Pancreas (tissue), 10 donors: ENCODE data around the gene EMSY. TPM values are rescaled to one million over a fixed set of nuclear protein-coding genes. Genes with fewer than 3 reads are reported as not detected.
A peak's percentile ranks its signal among the peaks of the same experiment; 100 is the strongest.

Experiments
- ATAC-seq, 4 donors: fragments of 200-7000 bp; cut with Tn5 transposase; one replicate each; pipeline versions ENCODE4 v1.8.0 to v1.9.1; 2020; ENCODE audit warnings: mild to moderate bottlenecking in 4 of 4, moderate library complexity in 4 of 4
- DNase-seq, 6 donors: peaks; one replicate each; pipeline ENCODE4 v3.0.0-alpha.2; 2020
- FAIRE-seq: peaks from 2 replicates; lab custom pipeline; 2012; peaks lifted over from hg19 to GRCh38; lab: Jason Lieb, UNC
- H3K27ac ChIP-seq, 4 donors: fragments of 200-600 bp; sonication (generic); 1 replicate in 3 of 4; 2 replicates in 1 of 4; pipeline versions ENCODE4 v1.5.0 to v1.8.0; 2020
- H3K27me3 ChIP-seq, 4 donors: fragments of 200-600 bp; one replicate each; pipeline ENCODE4 v1.8.0; 2021
- H3K36me3 ChIP-seq, 3 donors: fragments of 200-600 bp; sonication (generic) in 1 of 3; one replicate each; pipeline versions ENCODE4 v1.5.0 to v1.8.0; 2020 to 2021
- H3K4me1 ChIP-seq, 3 donors: fragments of 200-600 bp; one replicate each; pipeline ENCODE4 v1.8.0; 2021
- H3K4me3 ChIP-seq, 4 donors: fragments of 200-600 bp; sonication (generic) in 2 of 4; one replicate each; pipeline versions ENCODE4 v1.5.0 to v1.8.0; 2020 to 2021
- H3K9me3 ChIP-seq, 4 donors: fragments of 200-600 bp; one replicate each; pipeline ENCODE4 v1.8.0; 2021
- CTCF ChIP-seq, 4 donors: fragments of 200-600 bp; sonication (generic) in 3 of 4; IDR thresholded peaks; one replicate each; pipeline versions ENCODE4 v1.5.0 to v1.8.0; 2021; ENCODE audit warnings: antibody characterized with exemption in 4 of 4
- WGBS, 2 donors: extraction: QIAGEN DNeasy Blood & Tissue Kit; methylation state at CpG; one replicate each; pipeline ENCODE4 v1.1.7; 2013; 5-methylcytosine and 5-hydroxymethylcytosine counted together
- intact Hi-C, 3 donors: fragments of 100-400 bp; cut with DNase I; formaldehyde crosslinking; loops; one replicate each; pipeline versions ENCODE4 v1.11.1 to v1.14.2; 2022
- polyA plus RNA-seq, 2 donors: library from polyadenylated mRNA; stranded (reverse); fragments of 200-250 nt; gene quantifications; one replicate each; pipeline ENCODE4 v1.2.3, GENCODE V29; 2013
- total RNA-seq, 6 donors: library from RNA; stranded (reverse); fragmentation: NEBNext Ultra II Directional in 4 of 6; extraction: Animal tissue kit (Norgen Biotek cat#: 25700) in 4 of 6; gene quantifications; one replicate each; pipeline versions ENCODE4 v1.2.1 to v1.2.4, GENCODE V29; 2021 to 2023
- donor health status: healthy with polysubstance abuse.
- donor health status: DM: no; HTN: no; CAD: no; lungs with moderate emphysema.
- donor health status: DM: no; HTN: no; CAD: no.
- donor health status: control.
- donor health status: control.
- donor health status: Bipolar disorder and iron deficiency.
- donor health status: DM: yes; HTN: yes; CAD: no.
- donor health status: DM: no; HTN: no; CAD: no.
- donor health status: DM: no; HTN: no; CAD: no.
- donor health status: DM: yes; HTN: yes; CAD: no.

The EMSY gene
- total and polyA plus RNA-seq, 8 donors, result 4.6 to 14.0 (median 7.0) TPM

GRCh38 chr11:76523786-76524436 lies 79.1 kb downstream of the EMSY start:
- 96 to 97% methylated on average over 2 of the region's 2 CpGs for WGBS, 2 donors
- H3K9me3 ChIP-seq, result no peaks in the 10 kb centered on the region
- intact Hi-C loops, result no loop called here
- ATAC-seq (no peak), DNase-seq (no peak), FAIRE-seq (no peak)
- no peak for TF ChIP-seq CTCF (IDR thresholded peaks at IDR 0.05)
- H3K27me3 ChIP-seq, result no peaks in the 10 kb centered on the region
- H3K4me3 ChIP-seq, result no peak overlapping the region
- peaks cover 0 to 10% (median 0%) of the 10 kb centered on the region in 3 donors for H3K36me3 ChIP-seq
- peaks cover 8 to 18% (median 16%) of the 10 kb centered on the region in 3 donors for H3K4me1 ChIP-seq
- no peak overlapping the region for H3K27ac ChIP-seq

GRCh38 chr11:76524461-76524860 lies 79.6 kb downstream of the EMSY start:
- Histone ChIP-seq H3K9me3 (no peaks in the 10 kb centered on the region), H3K36me3 (peaks cover 0 to 10% (median 0%) of the 10 kb centered on the region in 3 donors), H3K27me3 (no peaks in the 10 kb centered on the region), H3K4me3 (no peak overlapping the region), H3K27ac (peak overlapping the region in 1 of 4 donors; percentile 24), H3K4me1 (peaks cover 8 to 18% (median 16%) of the 10 kb centered on the region in 3 donors)
- intact Hi-C loops, result no loop called here
- no peak for TF ChIP-seq CTCF (IDR thresholded peaks at IDR 0.05)
- 72 to 76% methylated on average over 4 of the region's 4 CpGs for WGBS, 2 donors
- peak in 2 of 4 donors; percentile 3 for ATAC-seq
- no peak for FAIRE-seq
- DNase-seq, result no peak

DNA sequence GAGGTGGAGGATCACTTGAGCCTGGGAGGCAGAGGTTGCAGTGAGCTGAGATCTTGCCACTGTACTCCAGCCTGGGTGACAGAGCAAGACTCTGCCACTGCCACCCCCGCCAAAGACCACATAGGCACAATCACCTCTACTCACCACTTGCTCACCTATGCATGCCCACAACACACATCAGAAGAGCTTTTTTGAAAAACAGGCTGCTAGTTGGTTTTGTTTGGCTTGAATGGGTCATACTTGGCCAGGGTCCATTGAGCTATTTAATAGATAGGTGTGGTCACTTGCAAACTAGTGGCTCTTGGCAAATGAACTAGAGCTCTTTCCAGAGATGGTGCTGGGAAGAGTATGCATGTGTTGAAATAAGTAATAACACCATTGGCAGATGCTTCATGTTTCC lies 80.1 kb downstream of the EMSY start:
- peak in 3 of 6 donors; percentile 35 to 58 (median 51) for DNase-seq
- WGBS, 2 donors, result 93 to 94% methylated on average over 1 of the region's 1 CpG
- Histone ChIP-seq H3K4me3 (no peak overlapping the region), H3K9me3 (no peaks in the 10 kb centered on the region), H3K27me3 (no peaks in the 10 kb centered on the region), H3K27ac (peak overlapping the region in 1 of 4 donors; percentile 24), H3K4me1 (peaks cover 8 to 18% (median 16%) of the 10 kb centered on the region in 3 donors), H3K36me3 (peaks cover 0 to 10% (median 0%) of the 10 kb centered on the region in 3 donors)
- no peak for TF ChIP-seq CTCF (IDR thresholded peaks at IDR 0.05)
- no peak for FAIRE-seq
- intact Hi-C loops, result no loop called here
- peak; percentile 62 to 82 (median 79) for ATAC-seq

DNA sequence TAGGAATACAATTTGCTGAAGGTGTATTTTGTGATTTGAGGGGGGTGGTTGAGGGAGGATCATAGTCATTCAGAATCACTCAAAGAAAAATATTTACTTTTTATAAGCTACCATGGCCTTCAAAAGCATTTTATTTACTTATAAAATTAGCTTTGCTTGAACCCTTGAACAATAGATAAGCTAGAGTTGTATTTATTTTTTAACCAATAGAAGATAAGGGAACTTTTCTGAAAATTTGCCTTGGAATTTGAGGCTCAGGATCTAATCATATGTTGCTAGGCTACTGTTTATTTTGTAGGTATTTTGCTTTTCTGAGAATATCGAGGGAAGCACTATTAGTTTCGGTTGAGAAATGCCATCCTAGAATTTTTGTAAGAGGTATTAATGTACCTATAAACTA lies 82.1 kb downstream of the EMSY start:
- Histone ChIP-seq H3K4me3 (no peak overlapping the region), H3K4me1 (peaks cover 8 to 18% (median 16%) of the 10 kb centered on the region in 3 donors), H3K36me3 (peaks cover 0 to 10% (median 0%) of the 10 kb centered on the region in 3 donors), H3K27ac (peak overlapping the region in 2 of 4 donors; percentile 11 to 55), H3K9me3 (no peaks in the 10 kb centered on the region), H3K27me3 (no peaks in the 10 kb centered on the region)
- peak; percentile 50 to 81 (median 65) for ATAC-seq
- 10 to 14% methylated on average over 2 of the region's 2 CpGs for WGBS, 2 donors
- TF ChIP-seq CTCF (IDR thresholded peaks at IDR 0.05), result no peak
- intact Hi-C loops, result no loop called here
- no peak for FAIRE-seq
- no peak for DNase-seq

DNA sequence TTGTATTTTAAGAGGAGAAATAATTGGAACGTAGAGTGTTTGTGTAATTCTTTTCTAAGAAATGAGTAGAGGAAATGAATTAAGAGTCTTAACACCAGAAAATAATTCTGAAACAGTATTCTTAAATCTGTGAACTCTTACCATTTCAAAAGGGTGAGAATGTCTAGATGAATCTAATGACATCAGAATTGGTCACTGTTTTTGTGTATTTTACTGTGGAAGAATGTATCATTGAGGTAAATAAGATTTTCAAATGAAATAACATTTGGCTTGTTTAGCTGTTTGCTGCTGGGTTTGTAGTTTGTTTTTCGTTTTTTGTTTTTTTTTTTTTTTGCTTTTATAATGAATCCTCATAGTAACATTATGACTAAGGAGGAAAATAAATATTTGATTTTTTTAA lies 97.6 kb downstream of the EMSY start:
- FAIRE-seq, result peak; percentile 43
- DNase-seq, result no peak
- intact Hi-C loops, result no loop called here
- TF ChIP-seq CTCF (IDR thresholded peaks at IDR 0.05), result no peak
- Histone ChIP-seq H3K27me3 (no peaks in the 10 kb centered on the region), H3K9me3 (no peaks in the 10 kb centered on the region), H3K36me3 (peaks cover 0 to 50% (median 2%) of the 10 kb centered on the region in 3 donors), H3K4me3 (no peak overlapping the region), H3K4me1 (no peaks in the 10 kb centered on the region), H3K27ac (no peak overlapping the region)
- ATAC-seq, result no peak
- WGBS, 2 donors, result 72 to 88% methylated on average over 2 of the region's 2 CpGs
